Fibroblast of skin of left biceps (primary cell): Measurements from ENCODE around the gene EPHB3.

Experiments
- DNase-seq, 2 experiments: peaks; one replicate each; pipeline ENCODE4 v3.0.0-alpha.2; 2013; ENCODE audit warnings: low read depth in 2 of 2

EPHB3 gene

GRCh38 chr3:184563941-184564684, 2.5 kb downstream of the EPHB3 start:
- no peak for DNase-seq

- DNase-seq: no peak
Measured at GRCh38 chr3:184564685-184565385, 3.2 kb downstream of the EPHB3 start.

DNA sequence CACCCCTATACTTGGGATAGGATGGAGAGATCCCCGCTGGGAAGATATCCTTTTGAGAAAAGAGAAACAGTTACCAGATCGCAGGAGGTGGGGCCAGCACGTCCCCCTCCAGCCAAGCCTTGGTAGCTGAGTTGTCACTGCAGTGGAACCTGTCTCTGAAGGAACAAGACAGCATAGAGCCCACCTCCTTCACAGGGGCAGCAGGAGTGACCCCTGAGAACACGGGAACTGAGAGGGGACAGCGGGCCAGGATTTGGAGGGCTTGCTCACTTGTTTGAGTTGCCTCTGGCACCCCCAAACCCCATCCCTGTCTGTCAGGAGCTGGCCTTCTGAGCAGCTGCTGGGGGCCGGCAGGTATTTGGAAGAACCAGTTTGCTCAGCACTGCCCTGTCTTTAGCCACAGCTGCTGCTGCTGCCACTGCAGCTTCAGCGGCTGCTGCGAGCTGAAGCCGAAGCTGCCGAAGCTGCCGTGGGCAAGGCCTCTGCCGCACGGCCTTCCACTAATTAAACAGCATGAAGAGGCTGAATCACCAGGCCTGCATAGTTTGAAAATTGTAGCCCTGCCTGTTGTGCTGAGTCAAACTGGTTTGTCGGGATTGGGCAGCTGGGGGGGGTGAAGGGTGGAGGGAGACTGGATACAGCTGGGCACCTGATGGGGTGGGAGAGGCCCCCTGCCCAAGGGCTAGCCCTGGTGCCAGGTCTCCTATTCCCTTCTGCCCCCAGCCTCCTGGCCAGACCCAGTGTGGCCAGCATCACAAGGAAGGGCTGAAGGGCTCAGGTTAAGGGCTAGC, 4.0 kb downstream of the EPHB3 start:
- DNase-seq: peak; percentile 49 to 63

GRCh38 chr3:184566441-184567414, 5.1 kb downstream of the EPHB3 start:
- no peak for DNase-seq

DNA sequence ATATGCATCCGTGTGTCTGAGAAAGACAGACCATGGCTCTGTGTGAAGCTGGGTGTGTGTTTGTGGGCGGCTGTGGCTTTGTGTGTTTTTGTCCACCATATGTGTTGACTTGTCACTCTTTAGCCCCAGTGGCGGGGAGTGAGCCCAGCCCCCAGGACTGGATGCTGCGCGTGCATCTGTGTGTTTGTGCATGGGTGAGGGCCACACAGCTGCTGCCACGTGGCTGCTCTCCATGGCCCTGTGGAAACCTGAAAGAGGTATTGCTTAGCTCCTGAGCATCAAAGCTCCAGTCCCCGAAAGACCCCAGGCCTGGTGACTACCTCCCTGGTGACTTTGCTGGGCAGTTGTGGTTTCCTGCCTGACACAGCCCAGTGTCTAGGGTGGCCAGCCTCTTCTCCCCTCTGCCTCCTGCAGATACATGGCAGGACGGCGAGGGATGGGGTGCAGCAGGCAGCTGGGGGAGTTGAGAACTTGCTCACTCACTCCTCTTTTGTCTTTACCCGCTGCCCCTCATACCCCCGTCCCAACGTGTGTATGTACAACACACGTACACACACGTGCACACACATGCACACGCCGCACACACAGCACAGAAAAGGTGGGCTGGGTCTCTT, 6.5 kb downstream of the EPHB3 start:
- no peak for DNase-seq

GRCh38 chr3:184568560-184568923, 7.0 kb downstream of the EPHB3 start:
- DNase-seq: no peak

DNA sequence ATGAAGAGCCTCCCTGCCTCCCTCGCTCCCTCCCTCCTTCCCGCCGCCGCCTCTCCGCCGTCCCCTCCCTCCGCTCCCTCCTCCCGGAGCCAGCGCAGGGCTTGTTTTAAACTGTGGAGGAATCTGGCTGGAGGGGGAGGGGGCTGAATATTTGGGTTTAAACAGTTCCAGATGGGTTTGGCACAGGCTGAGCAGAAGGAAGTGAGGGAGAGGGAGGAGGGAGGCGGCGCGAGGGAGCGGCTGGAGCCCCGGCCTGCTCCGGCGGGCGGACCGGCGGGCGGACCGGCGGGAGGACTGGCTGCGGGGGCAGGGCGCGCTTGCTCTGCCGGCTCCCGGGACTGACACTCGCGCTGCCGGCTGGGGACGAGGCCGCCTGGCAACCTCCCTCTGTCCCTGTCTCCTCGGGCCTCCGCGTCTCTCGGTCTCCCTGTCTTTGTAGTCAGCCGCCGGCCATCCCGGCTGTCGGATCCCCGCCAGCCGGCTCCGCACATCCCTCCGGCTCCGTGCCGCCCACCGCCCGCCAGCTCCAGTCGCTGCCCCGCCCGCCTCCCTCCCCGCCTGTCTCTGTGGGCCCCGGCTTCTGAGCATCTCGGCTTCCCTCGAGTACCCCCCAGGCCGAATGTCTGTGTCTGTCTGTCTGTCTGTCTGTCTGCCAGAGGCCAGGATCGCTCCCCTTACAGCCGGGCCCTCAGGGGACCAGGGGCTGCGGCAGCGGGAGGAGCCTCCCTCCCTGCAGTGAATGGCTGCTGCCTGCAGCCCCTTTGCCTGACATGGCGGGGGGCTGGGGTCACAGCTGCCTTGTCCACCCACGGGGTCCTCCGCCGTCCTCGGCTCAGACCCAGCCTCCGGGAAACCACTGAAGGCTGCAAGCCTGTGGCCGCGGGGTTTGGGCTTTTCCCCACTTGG, 7.6 kb downstream of the EPHB3 start:
- peak; percentile 99 for DNase-seq

DNA sequence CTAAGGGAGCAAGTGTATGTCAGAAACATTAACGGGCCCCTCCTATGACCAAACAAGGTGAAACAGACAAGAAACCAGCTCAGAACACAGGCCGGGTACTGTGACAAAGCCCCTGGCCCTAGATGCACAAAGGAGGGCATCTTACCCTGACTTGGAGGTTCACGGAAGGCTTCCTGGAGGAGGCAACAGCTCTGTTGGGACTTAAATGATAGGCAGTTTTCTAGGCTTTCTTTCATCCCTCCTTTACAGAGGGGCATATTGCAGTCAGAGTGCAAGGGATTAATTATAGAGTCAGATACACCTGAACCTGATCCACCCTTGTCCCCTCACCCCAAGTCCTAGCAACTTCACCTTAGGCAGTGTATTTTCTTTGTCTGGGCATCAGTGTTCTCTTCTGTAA, 8.4 kb downstream of the EPHB3 start:
- DNase-seq: no peak

GRCh38 chr3:184570489-184570888, 8.9 kb downstream of the EPHB3 start:
- DNase-seq: no peak

DNA sequence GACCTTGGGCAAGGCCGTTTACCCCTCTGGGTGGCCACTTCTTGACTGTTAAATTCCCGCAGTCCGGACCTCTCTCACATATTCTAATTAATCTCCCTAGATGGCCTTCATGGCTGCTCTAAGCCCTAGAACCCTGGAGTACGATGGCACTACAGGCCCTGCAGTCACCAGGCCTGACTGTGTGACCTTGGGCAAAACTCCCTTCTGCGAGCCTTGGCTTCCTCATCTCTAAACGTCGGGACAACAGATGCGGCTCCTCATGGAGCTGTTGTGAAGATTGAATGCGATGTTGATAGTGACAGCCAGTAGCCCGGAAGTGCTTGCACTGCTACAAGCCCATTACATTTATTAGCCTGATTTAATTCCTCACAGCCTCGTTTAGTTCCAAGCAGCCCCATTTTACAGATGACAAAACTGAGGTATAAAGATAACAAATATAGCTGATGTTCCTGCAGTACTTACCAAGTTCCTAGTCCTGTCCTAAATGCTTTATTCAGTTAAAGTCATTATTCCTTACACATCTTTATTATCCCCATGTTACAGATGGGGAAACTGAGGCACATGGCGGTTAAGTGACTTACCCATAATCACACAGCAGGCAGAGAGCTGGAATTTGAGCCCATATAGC, 10.3 kb downstream of the EPHB3 start:
- no peak for DNase-seq

- DNase-seq: no peak
Measured at GRCh38 chr3:184572633-184573270, 11.2 kb downstream of the EPHB3 start.

DNA sequence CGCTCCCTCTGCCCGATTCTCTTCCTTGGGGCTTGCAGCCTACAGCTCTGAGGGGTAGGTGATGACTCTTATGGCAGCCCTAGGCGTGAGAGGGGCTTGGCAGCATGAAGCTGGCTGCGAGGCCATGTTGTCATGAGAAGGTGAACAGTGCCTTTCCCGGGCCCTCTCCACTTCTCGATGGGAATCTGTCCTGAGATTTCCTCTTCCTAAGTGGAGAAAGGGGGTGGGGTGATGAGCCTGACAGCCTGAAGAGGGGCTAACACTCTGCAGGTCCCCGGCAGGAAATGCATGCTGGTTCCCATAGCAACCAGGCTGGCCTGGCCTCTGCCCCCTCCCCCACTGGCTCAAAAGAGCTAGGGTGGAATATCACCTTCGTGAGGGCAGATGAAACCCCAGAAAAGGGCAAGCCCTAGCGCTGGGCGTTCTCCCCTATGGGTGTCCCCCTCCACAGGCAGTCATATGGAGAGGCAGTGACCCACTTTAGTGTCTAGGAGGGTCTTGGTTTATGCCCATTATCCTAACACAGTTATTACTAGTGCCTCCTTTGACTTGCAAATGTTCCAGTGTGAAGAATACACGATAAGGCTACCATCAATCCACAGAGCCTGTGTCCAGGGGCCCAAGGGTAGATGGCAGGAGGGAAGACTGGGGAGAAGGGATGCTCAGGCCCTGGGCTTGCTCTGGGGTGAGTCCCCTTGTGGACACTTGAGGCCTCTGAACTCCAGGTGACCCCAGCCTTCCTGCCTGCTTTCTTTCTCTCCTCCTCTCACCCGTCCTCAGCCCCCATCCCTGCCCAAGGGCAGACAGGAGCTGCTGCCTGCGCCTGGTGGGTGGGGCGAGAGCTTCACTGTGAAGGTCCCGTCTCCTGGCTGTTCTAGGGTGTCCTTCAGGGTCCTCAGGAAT, 13.2 kb downstream of the EPHB3 start:
- DNase-seq: no peak

DNA sequence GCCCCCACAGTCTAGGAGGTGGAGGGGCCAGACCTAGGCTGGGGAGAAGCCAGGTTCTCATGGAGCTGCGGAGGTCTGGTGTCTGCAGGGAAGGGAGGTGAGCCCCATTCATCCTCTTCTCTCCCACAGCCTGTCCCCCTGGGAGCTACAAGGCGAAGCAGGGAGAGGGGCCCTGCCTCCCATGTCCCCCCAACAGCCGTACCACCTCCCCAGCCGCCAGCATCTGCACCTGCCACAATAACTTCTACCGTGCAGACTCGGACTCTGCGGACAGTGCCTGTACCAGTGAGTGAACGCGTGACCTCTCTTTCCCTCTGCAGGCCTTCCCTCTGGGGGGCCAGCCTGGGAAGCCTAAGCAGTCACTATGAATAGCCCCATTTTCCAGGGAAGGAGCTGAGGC, 14.1 kb downstream of the EPHB3 start:
- no peak for DNase-seq

- DNase-seq: no peak
Measured at GRCh38 chr3:184576457-184577240, 15.1 kb downstream of the EPHB3 start.

DNA sequence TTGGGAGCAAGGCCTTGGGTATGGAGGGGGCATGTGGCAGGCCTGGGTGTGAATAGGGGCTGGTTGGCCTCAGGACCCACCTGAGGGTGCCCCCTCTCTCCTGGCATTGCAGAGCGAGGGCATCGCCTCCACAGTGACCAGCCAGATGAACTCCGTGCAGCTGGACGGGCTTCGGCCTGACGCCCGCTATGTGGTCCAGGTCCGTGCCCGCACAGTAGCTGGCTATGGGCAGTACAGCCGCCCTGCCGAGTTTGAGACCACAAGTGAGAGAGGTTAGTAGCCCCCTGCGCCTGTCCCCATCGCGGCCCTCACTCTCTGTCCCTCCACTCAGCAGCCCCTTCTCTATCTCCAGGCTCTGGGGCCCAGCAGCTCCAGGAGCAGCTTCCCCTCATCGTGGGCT, 16.0 kb downstream of the EPHB3 start:
- no peak for DNase-seq

DNA sequence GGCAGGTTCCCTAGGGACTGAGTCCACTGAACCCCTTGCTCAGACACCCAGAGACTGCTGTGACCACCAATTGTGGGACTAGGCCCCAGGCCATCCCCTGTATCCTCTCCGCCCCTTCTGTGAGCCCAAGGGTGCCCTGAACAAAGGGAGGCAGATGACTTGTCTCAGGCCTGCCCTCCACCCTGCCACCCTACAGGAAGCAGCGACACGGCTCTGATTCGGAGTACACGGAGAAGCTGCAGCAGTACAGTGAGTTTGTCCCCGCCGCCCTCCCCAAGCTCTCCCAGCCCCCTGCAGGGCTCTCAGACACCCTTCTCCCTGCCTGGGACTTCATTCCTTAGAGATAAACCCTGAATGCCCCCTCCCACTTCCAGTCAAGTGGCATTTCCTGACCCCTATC, 16.6 kb downstream of the EPHB3 start:
- DNase-seq: no peak

- no peak for DNase-seq
Measured at GRCh38 chr3:184578822-184579221, 17.2 kb downstream of the EPHB3 start.
